Measurements from ENCODE around the gene TMC3. TPM values are rescaled to one million over a fixed set of nuclear protein-coding genes. Genes with fewer than 3 reads are reported as not detected.

The TMC3 gene
- total and polyA plus RNA-seq, 2 of the 13 experiments (the other 11 are each of a cell fraction or from before 2014, with no cell fraction given) = not detected

GRCh38 chr15:81286621-81287121 is 87.3 kb downstream of the TMC3 start:
- Histone ChIP-seq H3K27me3 (ENCODE audit: control insufficient read depth in 1 of 2, insufficient read depth in 2 of 2, low read length in 2 of 2) (peaks cover 1 to 19% of the 10 kb centered on the region in 2 experiments; a peak in 2 of 5 replicates), H4K20me1 (ENCODE audit: insufficient read depth, low read length) (no peaks in the 10 kb centered on the region; the same call in 1 of the 2 replicates), H3K4me2 (ENCODE audit: low read depth, low read length) (no peak overlapping the region), H3K9ac (ENCODE audit: insufficient read depth, low read depth, low read length) (no peak overlapping the region), H2AFZ (ENCODE audit: low read length) (no peak overlapping the region), H3K4me1 (ENCODE audit: insufficient read depth, low read length) (no peaks in the 10 kb centered on the region), H3K79me2 (ENCODE audit: insufficient read depth, low read length) (no peaks in the 10 kb centered on the region), H3K36me3 (replicated peaks in 1 of 2; ENCODE audit: control insufficient read depth in 1 of 2, insufficient read depth in 2 of 2, low read length in 2 of 2) (no peaks in the 10 kb centered on the region), H3K9me3 (ENCODE audit: low read length) (no peaks in the 10 kb centered on the region), H3K4me3 (replicated peaks in 1 of 3; ENCODE audit: insufficient read depth in 1 of 3, low read depth in 2 of 3, low read length in 3 of 3) (no peak overlapping the region), H3K27ac (ENCODE audit: extremely low read length, insufficient read depth, low read length) (no peak overlapping the region)
- BruUV-seq (replicated peaks) = no TSS peak
- in situ Hi-C loops (cut with HindIII; ENCODE audit: extremely low pct_ligation_motif_present, low pct_unique_long_range_greater_than_20kb) (no loop called here), intact Hi-C loops (cut with micrococcal nuclease; ENCODE audit: unreplicated experiment) (no loop called here)
- CTCF ChIA-PET (ENCODE audit: low intra/inter-chr PET ratio, low total read pairs) = no interaction called here
- TF ChIP-seq ETV5 (CRISPR knock-in tag; IDR thresholded peaks at IDR 0.05; ENCODE audit: borderline replicate concordance) (no peak), MYC (CRISPR knock-in tag; IDR thresholded peaks at IDR 0.05; ENCODE audit: borderline replicate concordance) (no peak), ZNF564 (CRISPR knock-in tag; IDR thresholded peaks at IDR 0.05) (no peak), ZFP36 (IDR thresholded peaks at IDR 0.05; ENCODE audit: borderline replicate concordance, low read depth, low read length, partially characterized antibody) (no peak), ZNF562 (CRISPR knock-in tag; IDR thresholded peaks at IDR 0.05; ENCODE audit: borderline replicate concordance) (no peak), HDAC2 (CRISPR knock-in tag; IDR thresholded peaks at IDR 0.05) (no peak), SMC3 (IDR thresholded peaks at IDR 0.05; ENCODE audit: low read length) (no peak), FOXP1 (IDR thresholded peaks at IDR 0.05) (no peak), FOXP1 (CRISPR knock-in tag; IDR thresholded peaks at IDR 0.05) (no peak), SCMH1 (CRISPR knock-in tag; IDR thresholded peaks at IDR 0.05; ENCODE audit: borderline replicate concordance) (no peak), XBP1 (CRISPR knock-in tag; IDR thresholded peaks at IDR 0.05) (no peak), CHD4 (IDR thresholded peaks at IDR 0.05; ENCODE audit: borderline replicate concordance, low read length) (no peak)
- TF ChIP-seq, protein P1, sequence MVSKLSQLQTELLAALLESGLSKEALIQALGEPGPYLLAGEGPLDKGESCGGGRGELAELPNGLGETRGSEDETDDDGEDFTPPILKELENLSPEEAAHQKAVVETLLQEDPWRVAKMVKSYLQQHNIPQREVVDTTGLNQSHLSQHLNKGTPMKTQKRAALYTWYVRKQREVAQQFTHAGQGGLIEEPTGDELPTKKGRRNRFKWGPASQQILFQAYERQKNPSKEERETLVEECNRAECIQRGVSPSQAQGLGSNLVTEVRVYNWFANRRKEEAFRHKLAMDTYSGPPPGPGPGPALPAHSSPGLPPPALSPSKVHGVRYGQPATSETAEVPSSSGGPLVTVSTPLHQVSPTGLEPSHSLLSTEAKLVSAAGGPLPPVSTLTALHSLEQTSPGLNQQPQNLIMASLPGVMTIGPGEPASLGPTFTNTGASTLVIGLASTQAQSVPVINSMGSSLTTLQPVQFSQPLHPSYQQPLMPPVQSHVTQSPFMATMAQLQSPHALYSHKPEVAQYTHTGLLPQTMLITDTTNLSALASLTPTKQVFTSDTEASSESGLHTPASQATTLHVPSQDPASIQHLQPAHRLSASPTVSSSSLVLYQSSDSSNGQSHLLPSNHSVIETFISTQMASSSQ (IDR thresholded peaks at IDR 0.05; ENCODE audit: low read depth) = no peak
- TF ChIP-seq, protein P1 (CRISPR knock-in tag; IDR thresholded peaks at IDR 0.05; ENCODE audit: borderline replicate concordance) = no peak
- no peak for ATAC-seq
- FAIRE-seq = no peak
- no peak for DNase-seq (ENCODE audit: low spot score)
- WGBS (ENCODE audit: low lambda C conversion rate) = 38% methylated on average over 2 of the region's 2 CpGs
- POLR2A ChIA-PET = no interaction called here

Data from HepG2 (cell line).